ENCODE data around the gene MST1.
A peak's percentile ranks its signal among the peaks of the same experiment; 100 is the strongest.

The MST1 gene

DNA sequence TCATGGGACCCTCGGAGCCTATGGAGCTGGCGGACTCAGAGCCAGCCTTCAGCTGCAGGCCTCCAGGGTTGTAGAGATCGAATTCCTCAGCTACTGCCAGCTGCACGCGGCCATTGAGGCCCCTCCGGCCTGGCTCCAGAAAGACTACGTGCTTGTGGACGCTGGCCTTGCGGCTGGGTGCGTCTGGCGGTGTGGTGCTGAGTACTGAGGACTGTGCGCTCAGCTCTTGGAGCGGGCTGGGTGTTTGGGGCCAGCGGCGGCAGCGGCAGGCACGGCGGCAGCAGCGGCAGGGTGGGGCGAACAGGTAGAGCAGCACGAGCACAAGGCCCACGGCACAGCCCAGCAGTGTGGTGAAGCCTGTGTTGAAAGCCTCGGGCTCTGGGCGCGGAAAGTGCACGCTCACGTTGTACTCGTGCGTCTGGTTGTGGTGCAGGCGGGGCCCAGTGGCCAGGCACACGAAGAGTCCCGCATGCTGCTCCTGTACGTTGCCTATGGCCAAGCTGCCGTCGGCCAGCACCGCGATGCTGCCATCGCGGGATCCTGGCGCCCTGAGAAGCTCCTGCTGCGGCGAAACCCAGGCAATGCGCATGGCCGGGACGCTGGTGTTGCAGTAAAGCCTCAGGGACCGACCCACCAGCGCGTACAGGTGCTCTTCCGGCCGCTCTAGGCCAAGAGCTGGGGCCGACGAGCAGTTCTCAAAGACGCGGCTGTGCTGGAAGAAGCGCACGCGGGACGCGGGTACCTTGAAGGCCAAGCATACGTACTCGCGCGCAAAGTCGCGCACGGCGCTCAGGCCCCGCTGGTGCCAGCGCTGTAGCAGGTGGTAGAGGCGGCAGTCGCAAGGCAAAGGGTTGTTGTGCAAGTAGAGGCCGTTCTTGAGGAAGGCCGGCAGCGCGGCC is 28.9 kb upstream of the MST1 start:
- no peak for DNase-seq (ENCODE audit: low spot score)

DNA sequence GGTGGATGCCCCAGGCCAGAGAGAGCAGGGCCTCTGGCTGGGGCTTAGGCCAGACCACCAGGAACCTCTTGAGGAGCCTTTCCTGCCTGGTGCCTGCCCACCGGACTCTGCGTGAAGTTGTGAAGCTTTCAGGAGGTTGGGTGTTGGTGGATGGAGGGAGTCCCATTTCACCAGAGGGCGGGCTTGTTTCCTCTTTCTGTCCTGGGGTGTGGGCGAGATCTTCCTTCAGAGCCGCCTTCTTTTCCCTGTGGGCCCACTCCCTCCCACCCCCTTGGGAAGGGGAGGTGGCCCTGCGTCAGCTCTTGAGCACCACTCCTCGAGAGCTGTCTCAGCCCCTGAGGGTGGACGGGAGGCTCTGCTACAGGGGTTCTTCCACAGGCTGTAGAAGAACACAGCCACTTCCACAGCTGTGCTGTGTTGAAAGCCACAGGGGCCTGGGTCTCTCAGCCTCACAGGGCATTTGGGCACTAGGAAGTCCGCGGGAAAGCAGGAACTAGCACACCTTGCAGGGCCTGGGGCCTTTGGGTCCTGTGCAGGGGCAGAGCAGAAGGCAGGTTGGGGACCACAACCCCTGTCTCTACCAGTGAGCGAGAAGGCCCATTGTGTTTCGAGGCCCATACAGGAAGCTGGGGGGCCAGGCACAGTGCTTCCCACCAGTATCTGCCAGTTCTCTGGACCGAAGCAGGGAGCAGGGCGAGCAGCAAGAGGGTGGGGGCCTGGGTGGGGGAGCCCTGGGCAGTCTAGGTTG is 28.1 kb upstream of the MST1 start:
- no peak for DNase-seq (ENCODE audit: low spot score)

- DNase-seq (ENCODE audit: low spot score), result no peak
These were observed 27.5 kb upstream of the MST1 start for GRCh38 chr3:49716691-49717210.

- DNase-seq (ENCODE audit: low spot score), result no peak
These were observed 26.9 kb upstream of the MST1 start for GRCh38 chr3:49716169-49716568.

GRCh38 chr3:49715611-49716121 is 26.4 kb upstream of the MST1 start:
- DNase-seq (ENCODE audit: low spot score), result no peak

- no peak for DNase-seq (ENCODE audit: low spot score)
These were observed 25.7 kb upstream of the MST1 start for GRCh38 chr3:49714728-49715550.

DNA sequence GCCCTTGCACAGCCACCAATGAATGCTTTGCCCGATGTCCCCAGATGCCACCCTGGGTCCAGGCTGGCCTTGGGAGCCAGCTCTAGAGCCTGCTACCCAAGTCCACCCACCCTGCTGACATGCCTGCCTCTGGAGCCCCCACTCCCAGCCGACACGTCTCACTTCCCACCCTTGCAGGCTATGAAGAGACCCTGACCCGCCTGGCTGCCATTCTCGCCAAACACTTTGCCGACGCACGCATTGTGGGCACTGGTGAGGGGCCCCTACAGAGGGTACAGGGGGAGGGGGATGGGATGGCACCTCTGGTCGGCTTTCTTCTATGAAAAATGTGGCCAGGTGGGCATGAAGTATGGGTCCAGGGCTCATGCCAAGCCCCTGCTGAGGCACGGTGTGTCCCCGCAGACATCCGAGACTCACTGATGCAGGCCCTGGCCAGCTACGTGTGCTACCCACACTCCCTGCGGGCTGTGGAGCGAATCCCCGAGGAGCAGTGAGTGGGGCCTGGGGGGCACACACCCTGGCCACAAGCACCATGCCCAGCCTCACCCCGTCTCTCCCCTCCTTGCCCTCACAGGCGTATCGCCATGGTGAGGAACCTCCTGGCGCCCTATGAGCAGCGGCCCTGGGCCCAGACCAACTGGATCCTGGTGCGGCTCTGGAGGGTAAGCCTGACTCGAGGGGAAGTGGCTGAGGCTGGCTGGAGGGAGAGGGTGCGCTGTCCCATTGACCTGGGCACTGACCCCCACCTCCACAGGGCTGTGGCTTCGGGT is 24.2 kb upstream of the MST1 start:
- no peak for DNase-seq (ENCODE audit: low spot score)

GRCh38 chr3:49712631-49713317 is 23.5 kb upstream of the MST1 start:
- no peak for DNase-seq (ENCODE audit: low spot score)

GRCh38 chr3:49712166-49712565 is 22.9 kb upstream of the MST1 start:
- no peak for DNase-seq (ENCODE audit: low spot score)

- DNase-seq (ENCODE audit: low spot score), result no peak
These were observed 22.2 kb upstream of the MST1 start for GRCh38 chr3:49711489-49711888.

DNA sequence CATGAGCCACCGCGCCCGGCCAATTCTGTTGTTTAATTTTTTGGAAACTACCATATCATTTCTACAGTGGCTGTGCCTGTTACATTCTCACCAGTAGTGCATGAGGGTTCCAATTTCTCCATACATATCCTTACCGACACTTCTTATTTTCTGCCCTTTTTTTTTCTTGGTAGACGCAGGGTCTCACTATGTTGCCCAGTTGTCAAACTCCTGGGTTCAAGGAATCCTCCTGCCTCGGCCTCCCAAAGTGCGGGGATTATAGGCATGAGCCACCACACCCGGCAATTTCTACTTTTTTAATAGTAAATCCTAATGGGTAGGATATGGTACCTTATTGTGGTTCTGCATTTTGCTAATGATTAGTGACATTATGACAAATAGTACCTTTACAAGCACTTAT is 20.6 kb upstream of the MST1 start:
- no peak for DNase-seq (ENCODE audit: low spot score)

- no peak for DNase-seq (ENCODE audit: low spot score)
These were observed 17.8 kb upstream of the MST1 start for GRCh38 chr3:49707113-49707480.

DNA sequence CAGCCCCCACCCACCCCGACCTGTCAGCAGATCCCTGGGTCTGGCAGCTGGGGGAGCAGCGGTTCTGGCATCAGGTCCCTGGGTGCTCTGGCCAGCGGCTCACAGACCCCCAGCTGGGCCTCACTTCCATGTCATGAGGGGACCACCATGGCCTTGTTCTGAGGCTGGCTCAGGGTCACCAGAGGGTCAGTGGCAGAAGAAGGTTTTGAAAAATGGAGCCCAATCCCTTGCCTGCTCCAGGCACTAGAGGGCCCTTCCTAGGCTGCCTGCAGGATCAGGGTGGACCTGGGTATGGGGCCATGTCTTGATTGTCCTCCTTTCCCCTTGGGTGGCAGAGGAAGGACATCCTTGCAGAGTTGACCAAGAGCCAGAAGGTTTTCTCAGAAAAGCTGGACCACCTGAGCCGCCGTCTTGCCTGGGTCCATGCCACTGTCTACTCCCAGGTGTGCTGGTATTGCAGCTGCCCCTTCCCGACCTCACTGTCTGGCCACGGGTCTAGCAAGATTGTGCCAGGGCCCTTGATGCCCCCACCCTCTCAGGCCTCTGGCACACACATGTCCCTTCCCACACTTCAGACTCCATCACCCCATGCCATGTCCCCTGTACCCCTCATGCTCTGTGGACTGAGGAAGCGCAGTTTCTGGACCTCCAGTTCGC is 17.3 kb upstream of the MST1 start:
- no peak for DNase-seq (ENCODE audit: low spot score)

DNA sequence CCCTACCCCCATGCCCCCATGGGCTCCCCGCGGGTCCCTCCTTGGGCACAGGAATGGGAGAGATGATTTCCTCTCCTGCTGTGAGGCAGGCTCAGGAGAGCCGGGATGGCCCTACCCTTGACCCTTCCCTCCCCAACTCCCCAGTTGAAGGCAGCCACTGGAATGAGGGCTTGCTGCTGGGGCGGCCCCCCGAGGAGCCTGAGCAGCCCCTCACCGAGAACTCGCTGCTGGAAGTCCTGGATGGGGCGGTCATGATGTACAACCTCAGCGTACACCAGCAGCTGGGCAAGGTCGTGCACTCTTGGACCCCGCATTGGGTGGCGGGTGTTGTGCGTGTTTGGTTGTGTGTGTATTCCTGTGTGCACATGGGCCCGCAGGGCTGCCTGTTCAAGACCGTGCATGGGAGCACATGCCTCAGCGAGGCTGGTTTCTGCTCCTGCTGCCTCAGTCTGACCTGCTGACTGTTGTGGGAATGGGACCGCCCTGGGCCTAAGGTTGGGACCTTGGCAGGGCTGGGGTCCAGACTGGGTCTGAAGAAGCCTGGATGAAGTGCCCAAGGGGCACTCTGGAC is 16.2 kb upstream of the MST1 start:
- DNase-seq (ENCODE audit: low spot score), result no peak

GRCh38 chr3:49704629-49705028 is 15.4 kb upstream of the MST1 start:
- DNase-seq (ENCODE audit: low spot score), result no peak

- no peak for DNase-seq (ENCODE audit: low spot score)
These were observed 14.7 kb upstream of the MST1 start for GRCh38 chr3:49703956-49704355.

GRCh38 chr3:49703443-49703927 is 14.2 kb upstream of the MST1 start:
- DNase-seq (ENCODE audit: low spot score), result peak; percentile 81

GRCh38 chr3:49702672-49703071 is 13.4 kb upstream of the MST1 start:
- no peak for DNase-seq (ENCODE audit: low spot score)

GRCh38 chr3:49701388-49702077 is 12.3 kb upstream of the MST1 start:
- no peak for DNase-seq (ENCODE audit: low spot score)
